GM12878 (cell line): ENCODE results near the gene NEXN. TPM values are rescaled to one million over a fixed set of nuclear protein-coding genes. Genes with fewer than 3 reads are reported as not detected.

Experiments used
- ATAC-seq: fragments of 200-7000 bp; cut with Tn5 transposase; 3 replicates; pipeline ENCODE4 v1.9.1; 2020; ENCODE audit warnings: mild to moderate bottlenecking, moderate library complexity
- BruUV-seq: library from RNA; stranded (reverse); fragments of 400-500 nt; replicated peaks from 2 replicates; lab custom pipeline; 2021; lab: Mats Ljungman, UMichigan
- CTCF ChIA-PET: fragments of 300-600 bp; sonication (Branson Sonifier 250); formaldehyde crosslinking; extraction: SDS; loops from one replicate; lab custom pipeline; 2021; ENCODE audit warnings: inconsistent platforms; lab: Yijun Ruan, JAX
- POLR2A ChIA-PET: fragments of 350-600 bp; formaldehyde crosslinking; extraction: SDS; loops from one replicate; lab custom pipeline; 2021; ENCODE audit warnings: inconsistent platforms; lab: Charles Lee
- RAD21 ChIA-PET: fragments of 300-600 bp; sonication (Branson Sonifier 250); formaldehyde crosslinking; loops from one replicate; lab custom pipeline; 2023; ENCODE audit warnings: antibody characterized with exemption; ENCODE audit not compliant: unreplicated experiment; lab: Charles Lee
- SMC1A ChIA-PET: fragments of 300-600 bp; sonication (Branson Sonifier 250); formaldehyde crosslinking; loops from one replicate; lab custom pipeline; 2023; ENCODE audit not compliant: unreplicated experiment, uncharacterized antibody; lab: Charles Lee
- DNase-seq: peaks from one replicate; pipeline ENCODE4 v3.0.0-alpha.2; 2011; ENCODE audit warnings: low read depth, low spot score
- FAIRE-seq: peaks from 3 replicates; lab custom pipeline; 2011; peaks lifted over from hg19 to GRCh38; lab: Jason Lieb, UNC
- H2AFZ ChIP-seq: 2 replicates; pipeline ENCODE4 v1.6.0; 2011; ENCODE audit warnings: low read depth, low read length, control low read depth; ENCODE audit not compliant: control insufficient read depth
- H3K27ac ChIP-seq: 2 replicates; pipeline ENCODE4 v1.5.1; 2011; ENCODE audit warnings: control low read depth; ENCODE audit not compliant: control insufficient read depth, insufficient read depth
- H3K27me3 ChIP-seq, 2 experiments: replicated peaks in 1 of 2; 2 replicates each; pipeline versions ENCODE4 v1.6.0 to v1.6.1; 2011; ENCODE audit warnings: low read length in 1 of 2; ENCODE audit not compliant: control insufficient read depth in 2 of 2, insufficient read depth in 2 of 2
- H3K36me3 ChIP-seq, 2 experiments: 2 replicates each; pipeline ENCODE4 v1.5.1; 2011; ENCODE audit warnings: low read length in 1 of 2; ENCODE audit not compliant: control insufficient read depth in 2 of 2, insufficient read depth in 2 of 2
- H3K4me1 ChIP-seq: 2 replicates; pipeline ENCODE4 v1.6.1; 2011; ENCODE audit warnings: mild to moderate bottlenecking, low read length, moderate library complexity, mixed read lengths; ENCODE audit not compliant: control insufficient read depth, insufficient read depth
- H3K4me2 ChIP-seq: 2 replicates; pipeline ENCODE4 v1.6.0; 2011; ENCODE audit warnings: control low read depth; ENCODE audit not compliant: control insufficient read depth, insufficient read depth
- H3K4me3 ChIP-seq: fragments of 200-600 bp; sonication (generic); 2 replicates; pipeline ENCODE4 v1.5.1; 2016
- H3K79me2 ChIP-seq: 2 replicates; pipeline ENCODE4 v1.6.0; 2011; ENCODE audit warnings: low read length; ENCODE audit not compliant: control insufficient read depth, insufficient read depth
- H3K9ac ChIP-seq: 2 replicates; pipeline ENCODE4 v1.8.0; 2011; ENCODE audit warnings: low read length, control low read depth, mixed read lengths; ENCODE audit not compliant: control insufficient read depth, insufficient read depth
- H3K9me3 ChIP-seq: replicated peaks from 3 replicates; pipeline ENCODE4 v1.5.1; 2011; ENCODE audit warnings: mild to moderate bottlenecking, low read length; ENCODE audit not compliant: control insufficient read depth, insufficient read depth
- H4K20me1 ChIP-seq: 2 replicates; pipeline ENCODE4 v1.6.0; 2011; ENCODE audit not compliant: control insufficient read depth, insufficient read depth
- CREB1 ChIP-seq: IDR thresholded peaks from 2 replicates; pipeline ENCODE4 v1.6.1; 2012; ENCODE audit warnings: low read depth, mild to moderate bottlenecking, inconsistent platforms
- CREM ChIP-seq: IDR thresholded peaks from 2 replicates; pipeline ENCODE4 v1.6.1; 2014; ENCODE audit warnings: antibody characterized with exemption, low read depth
- CTCF ChIP-seq, 3 experiments: IDR thresholded peaks in 2 of 3; conservative IDR thresholded peaks in 1 of 3; 2 replicates each; pipeline ENCODE4 v1.5.1; 2011; ENCODE audit warnings: low read depth in 3 of 3, low read length in 3 of 3, mild to moderate bottlenecking in 3 of 3, control low read depth in 2 of 3, moderate library complexity in 2 of 3, inconsistent platforms in 1 of 3, mixed read lengths in 1 of 3; ENCODE audit not compliant: control insufficient read depth in 2 of 3, insufficient read depth in 1 of 3; ENCODE audit errors: extremely low read depth in 1 of 3
- ESRRA ChIP-seq: IDR thresholded peaks from 2 replicates; pipeline ENCODE4 v1.6.1; 2012; ENCODE audit warnings: mild to moderate bottlenecking, low read length, improper control_type of control experiment
- IKZF2 ChIP-seq, 2 experiments: fragments of 450-650 bp; IDR thresholded peaks; 2 replicates each; pipeline ENCODE4 v1.6.1; 2017; ENCODE audit warnings: mild to moderate bottlenecking in 2 of 2, moderate library complexity in 2 of 2
- KAT2A ChIP-seq: conservative IDR thresholded peaks from 2 replicates; pipeline ENCODE4 v1.6.1; 2011; ENCODE audit warnings: low read depth, low read length; ENCODE audit not compliant: control insufficient read depth
- MEF2A ChIP-seq: IDR thresholded peaks from 2 replicates; pipeline ENCODE4 v1.6.1; 2011; ENCODE audit warnings: low read depth, mild to moderate bottlenecking, low read length, moderate library complexity; ENCODE audit not compliant: insufficient read depth
- MYC ChIP-seq: IDR thresholded peaks from 2 replicates; pipeline ENCODE4 v1.6.1; 2011; ENCODE audit warnings: mild to moderate bottlenecking, low read length, moderate library complexity, inconsistent platforms; ENCODE audit not compliant: insufficient read depth, insufficient replicate concordance, insufficient read length, severe bottlenecking
- NR2F1 ChIP-seq: fragments of 450-650 bp; conservative IDR thresholded peaks from 2 replicates; pipeline ENCODE4 v1.6.1; 2017; ENCODE audit warnings: mild to moderate bottlenecking
- RELA ChIP-seq: fragments of 450-650 bp; IDR thresholded peaks from 2 replicates; pipeline ENCODE4 v1.8.0; 2014; ENCODE audit warnings: borderline replicate concordance; ENCODE audit not compliant: partially characterized antibody
- RUNX3 ChIP-seq: IDR thresholded peaks from 2 replicates; pipeline ENCODE4 v1.6.1; 2012; ENCODE audit warnings: low read length, inconsistent platforms
- SUPT20H ChIP-seq: IDR thresholded peaks from 2 replicates; pipeline ENCODE4 v1.6.1; 2011; ENCODE audit warnings: low read depth, mild to moderate bottlenecking, low read length, moderate library complexity, borderline replicate concordance; ENCODE audit not compliant: control insufficient read depth
- TAF1 ChIP-seq: IDR thresholded peaks from 2 replicates; pipeline ENCODE4 v1.6.1; 2011; ENCODE audit warnings: mild to moderate bottlenecking, low read depth, low read length, borderline replicate concordance
- ZNF207 ChIP-seq: fragments of 450-650 bp; IDR thresholded peaks from 2 replicates; pipeline ENCODE4 v1.6.1; 2014; ENCODE audit warnings: antibody characterized with exemption, mild to moderate bottlenecking, borderline replicate concordance
- WGBS: methylation state at CpG from one replicate; pipeline ENCODE4 v1.1.6; 2016; ENCODE audit warnings: low lambda C conversion rate; ENCODE audit not compliant: insufficient replicate concordance, insufficient coverage; ENCODE audit errors: missing lambda C conversion rate; 5-methylcytosine and 5-hydroxymethylcytosine counted together
- in situ Hi-C: fragments of 300-500 bp; cut with MboI; formaldehyde crosslinking; loops from 9 replicates; pipeline ENCODE4 v1.14.3; 2018; ENCODE audit warnings: mixed read lengths
- intact Hi-C: fragments of 100-400 bp; cut with micrococcal nuclease; formaldehyde crosslinking; loops from one replicate; pipeline ENCODE4 v1.14.2; 2022; ENCODE audit not compliant: unreplicated experiment
- polyA plus RNA-seq, 11 experiments: library from polyadenylated mRNA; depleted of rRNA in 4 of 11; unstranded in 6 of 11; stranded (reverse) in 5 of 11; fragments of >200 nt; fragmentation: Nextera tagmentation in 4 of 11; fragmentation: Illumina TruSeq in 1 of 11; extraction: Ambion mirVana in 4 of 11; extraction: Trizol in 1 of 11; gene quantifications; 1 replicate in 1 of 11; 2 replicates in 10 of 11; pipeline versions ENCODE4 v1.2.1 to v1.2.3, GENCODE V29; 2011 to 2016; ENCODE audit warnings: inconsistent platforms in 2 of 11, missing spikeins in 2 of 11, low read depth in 1 of 11
- total RNA-seq, 4 experiments: library from RNA; depleted of rRNA in 3 of 4; stranded (reverse); fragments of >200 nt in 3 of 4; fragmentation: Illumina TruSeq in 1 of 4; extraction: Trizol in 1 of 4; gene quantifications; 2 replicates each; pipeline versions ENCODE4 v1.2.1 to v1.2.3, GENCODE V29; 2013 to 2021
- TF ChIP-seq, protein P1 (sequence below): fragments of 450-650 bp; IDR thresholded peaks from 2 replicates; pipeline ENCODE4 v1.6.1; 2016; ENCODE audit warnings: mild to moderate bottlenecking
- TF ChIP-seq, protein P2 (sequence below): fragments of 450-650 bp; IDR thresholded peaks from 2 replicates; pipeline ENCODE4 v1.6.1; 2014; ENCODE audit warnings: mild to moderate bottlenecking

NEXN gene
- total and polyA plus RNA-seq, 10 of the 15 experiments (the other 5 are each of a cell fraction or from before 2014, with no cell fraction given): 2.5 to 46.6 (median 15.4) TPM

GRCh38 chr1:77978969-77979876, 90.8 kb downstream of the NEXN start, which contains the start of gene FUBP1:
Gene FUBP1 (minus strand): TSS chr1:77979072. CDS start chr1:77979004, 68 bp downstream.
- Histone ChIP-seq H3K79me2 (peaks cover 77% of the 10 kb centered on the region), H3K9me3 (no peaks in the 10 kb centered on the region; the same call in 2 of the 3 replicates), H3K4me1 (no peaks in the 10 kb centered on the region; the same call in 1 of the 2 replicates), H3K4me3 (peak within 1 kb of the TSS; percentile 95), H3K27me3 (no peaks in the 10 kb centered on the region), H3K36me3 (peaks cover 0 to 10% of the 10 kb centered on the region in 2 experiments; a peak in 1 of 4 replicates), H4K20me1 (peaks cover 13% of the 10 kb centered on the region; the same call in 1 of the 2 replicates), H3K27ac (peak within 1 kb of the TSS; percentile 100), H2AFZ (peak within 1 kb of the TSS; percentile 70), H3K9ac (peak within 1 kb of the TSS; percentile 100), H3K4me2 (peak within 1 kb of the TSS; percentile 86)
- DNase-seq: peak; percentile 99
- RAD21 ChIA-PET: interaction anchor here (0.8 to 9.7 kb wide), 8 partner anchors 15 to 643 kb away, joined by 3 to 158 read pairs (median 4); partner anchors contain the start of genes DNAJB4 and IFI44L
- FAIRE-seq: peak; percentile 93
- intact Hi-C loops: loop anchor here (1.0 to 5.0 kb wide), 6 partner anchors 25 to 1042 kb away; partner anchors contain the start of genes DNAJB4, IFI44L and ZZZ3
- POLR2A ChIA-PET: interaction anchor here (0.6 to 11.4 kb wide), 11 partner anchors 9 to 672 kb away, joined by 3 to 312 read pairs (median 3); partner anchors contain the start of genes DNAJB4 and ZZZ3
- CTCF ChIA-PET: interaction anchor here (0.6 to 5.6 kb wide), 16 partner anchors 11 to 670 kb away, joined by 3 to 73 read pairs (median 4); partner anchors contain the start of genes DNAJB4, IFI44 and IFI44L
- peak; percentile 78 for ATAC-seq
- BruUV-seq: TSS peak; percentile 86
- in situ Hi-C loops: no loop called here
- SMC1A ChIA-PET: interaction anchor here (1.0 to 4.5 kb wide), 12 partner anchors 9 to 208 kb away, joined by 3 to 89 read pairs (median 6); partner anchors contain the start of gene DNAJB4
- under 1% methylated on average over 57 of the region's 57 CpGs for WGBS
- TF ChIP-seq SUPT20H (no peak), MYC (peak; percentile 47), NR2F1 (peak; percentile 34; the same call in 1 of the 2 replicates), RELA (peak; percentile 60), ESRRA (0 out of 2 replicates have a peak, but pooled peaks have one; percentile 20), IKZF2 (IDR thresholded peaks at IDR 0.05) (0 out of 4 replicates have a peak, but pooled peaks of 1 of the 2 experiments have one; percentile 27), CREM (peak; percentile 66), TAF1 (peak; percentile 84), KAT2A (no peak), MEF2A (0 out of 2 replicates have a peak, but pooled peaks have one; percentile 10), ZNF207 (0 out of 2 replicates have a peak, but pooled peaks have one; percentile 33), CTCF (IDR thresholded peaks at IDR 0.05 in 2 of 3, conservative IDR thresholded peaks at IDR 0.05 in 1 of 3; ENCODE audit: control insufficient read depth in 2 of 3, extremely low read depth in 1 of 3, insufficient read depth in 1 of 3, low read depth in 3 of 3, low read length in 3 of 3) (peak; percentile 77 to 84 (median 81)), CREB1 (peak; percentile 77), RUNX3 (peak; percentile 49)
- TF ChIP-seq, protein P1, sequence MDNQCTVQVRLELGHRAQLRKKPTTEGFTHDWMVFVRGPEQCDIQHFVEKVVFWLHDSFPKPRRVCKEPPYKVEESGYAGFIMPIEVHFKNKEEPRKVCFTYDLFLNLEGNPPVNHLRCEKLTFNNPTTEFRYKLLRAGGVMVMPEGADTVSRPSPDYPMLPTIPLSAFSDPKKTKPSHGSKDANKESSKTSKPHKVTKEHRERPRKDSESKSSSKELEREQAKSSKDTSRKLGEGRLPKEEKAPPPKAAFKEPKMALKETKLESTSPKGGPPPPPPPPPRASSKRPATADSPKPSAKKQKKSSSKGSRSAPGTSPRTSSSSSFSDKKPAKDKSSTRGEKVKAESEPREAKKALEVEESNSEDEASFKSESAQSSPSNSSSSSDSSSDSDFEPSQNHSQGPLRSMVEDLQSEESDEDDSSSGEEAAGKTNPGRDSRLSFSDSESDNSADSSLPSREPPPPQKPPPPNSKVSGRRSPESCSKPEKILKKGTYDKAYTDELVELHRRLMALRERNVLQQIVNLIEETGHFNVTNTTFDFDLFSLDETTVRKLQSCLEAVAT: peak; percentile 19; the same call in 1 of the 2 replicates
- TF ChIP-seq, protein P2, sequence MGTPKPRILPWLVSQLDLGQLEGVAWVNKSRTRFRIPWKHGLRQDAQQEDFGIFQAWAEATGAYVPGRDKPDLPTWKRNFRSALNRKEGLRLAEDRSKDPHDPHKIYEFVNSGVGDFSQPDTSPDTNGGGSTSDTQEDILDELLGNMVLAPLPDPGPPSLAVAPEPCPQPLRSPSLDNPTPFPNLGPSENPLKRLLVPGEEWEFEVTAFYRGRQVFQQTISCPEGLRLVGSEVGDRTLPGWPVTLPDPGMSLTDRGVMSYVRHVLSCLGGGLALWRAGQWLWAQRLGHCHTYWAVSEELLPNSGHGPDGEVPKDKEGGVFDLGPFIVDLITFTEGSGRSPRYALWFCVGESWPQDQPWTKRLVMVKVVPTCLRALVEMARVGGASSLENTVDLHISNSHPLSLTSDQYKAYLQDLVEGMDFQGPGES: no peak
